HG03066 (cell line): Measurements from ENCODE around the gene TBCE.

Experiments used
- ATAC-seq: cut with Tn5 transposase; IDR thresholded peaks from one replicate; pipeline ENCODE4 v1.9.1; 2021; ENCODE audit warnings: low read depth; ENCODE audit not compliant: unreplicated experiment

TBCE gene

DNA sequence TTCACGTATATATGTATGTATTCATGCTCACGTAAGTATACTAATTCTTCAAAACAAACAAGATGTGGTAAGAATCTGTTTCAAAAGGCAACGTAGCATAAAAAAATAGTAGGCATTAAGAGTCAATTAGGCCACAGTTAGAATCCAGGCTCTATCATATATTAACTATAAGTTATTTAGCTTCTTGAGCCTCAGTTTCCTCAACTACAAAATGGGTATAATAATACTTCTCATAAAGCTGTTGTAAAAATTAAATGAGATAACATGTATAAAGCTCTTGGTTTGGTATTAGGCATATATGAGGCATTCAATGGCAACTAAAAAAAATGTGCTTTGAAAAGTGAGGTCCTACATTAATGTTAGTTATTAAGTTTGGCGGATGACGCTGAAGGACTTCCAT, 127.8 kb downstream of the TBCE start:
- ATAC-seq: no peak

DNA sequence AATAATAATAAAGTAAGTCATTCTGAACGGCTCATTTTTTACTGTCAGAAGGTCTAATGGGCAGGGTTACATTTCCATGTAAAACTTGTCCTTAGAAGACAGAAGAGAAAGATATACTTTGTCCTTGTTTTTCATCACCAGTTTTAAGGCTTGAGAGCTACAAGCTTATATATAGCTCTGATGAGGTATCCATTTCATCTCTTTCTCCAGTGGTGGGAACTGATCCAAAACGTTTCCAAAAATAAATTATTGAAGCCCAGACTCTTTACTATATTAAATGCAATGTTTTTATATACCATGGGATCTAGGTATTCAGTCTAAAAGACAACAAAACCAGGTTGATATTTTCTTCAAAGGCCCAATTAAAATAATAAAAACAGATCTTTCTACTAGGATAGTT, 128.3 kb downstream of the TBCE start:
- no peak for ATAC-seq

GRCh38 chr1:235500971-235501540, 133.8 kb downstream of the TBCE start:
- no peak for ATAC-seq
